ENCODE measurements around the gene IMMP2L.

The IMMP2L gene

DNA sequence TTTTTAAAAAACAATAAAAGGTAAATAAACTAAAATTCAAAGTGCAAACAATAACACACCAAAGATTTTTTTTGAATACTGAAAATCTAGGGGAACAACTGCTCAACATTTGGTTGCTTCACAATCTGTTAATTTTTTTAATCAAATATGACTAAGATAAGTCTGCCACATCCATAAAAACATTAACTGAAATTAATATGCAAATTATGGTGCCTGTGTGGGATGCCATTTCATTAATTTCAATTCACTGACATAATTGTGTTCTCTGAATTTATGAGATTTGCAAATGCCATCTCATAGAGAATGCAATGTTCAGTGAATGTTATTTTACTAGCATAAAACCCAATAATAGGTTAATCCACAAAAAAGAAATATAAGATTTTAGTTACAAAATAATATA lies 237.5 kb downstream of the IMMP2L start:
- TF ChIP-seq, protein P1, sequence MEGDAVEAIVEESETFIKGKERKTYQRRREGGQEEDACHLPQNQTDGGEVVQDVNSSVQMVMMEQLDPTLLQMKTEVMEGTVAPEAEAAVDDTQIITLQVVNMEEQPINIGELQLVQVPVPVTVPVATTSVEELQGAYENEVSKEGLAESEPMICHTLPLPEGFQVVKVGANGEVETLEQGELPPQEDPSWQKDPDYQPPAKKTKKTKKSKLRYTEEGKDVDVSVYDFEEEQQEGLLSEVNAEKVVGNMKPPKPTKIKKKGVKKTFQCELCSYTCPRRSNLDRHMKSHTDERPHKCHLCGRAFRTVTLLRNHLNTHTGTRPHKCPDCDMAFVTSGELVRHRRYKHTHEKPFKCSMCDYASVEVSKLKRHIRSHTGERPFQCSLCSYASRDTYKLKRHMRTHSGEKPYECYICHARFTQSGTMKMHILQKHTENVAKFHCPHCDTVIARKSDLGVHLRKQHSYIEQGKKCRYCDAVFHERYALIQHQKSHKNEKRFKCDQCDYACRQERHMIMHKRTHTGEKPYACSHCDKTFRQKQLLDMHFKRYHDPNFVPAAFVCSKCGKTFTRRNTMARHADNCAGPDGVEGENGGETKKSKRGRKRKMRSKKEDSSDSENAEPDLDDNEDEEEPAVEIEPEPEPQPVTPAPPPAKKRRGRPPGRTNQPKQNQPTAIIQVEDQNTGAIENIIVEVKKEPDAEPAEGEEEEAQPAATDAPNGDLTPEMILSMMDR (IDR thresholded peaks at IDR 0.05): no peak

DNA sequence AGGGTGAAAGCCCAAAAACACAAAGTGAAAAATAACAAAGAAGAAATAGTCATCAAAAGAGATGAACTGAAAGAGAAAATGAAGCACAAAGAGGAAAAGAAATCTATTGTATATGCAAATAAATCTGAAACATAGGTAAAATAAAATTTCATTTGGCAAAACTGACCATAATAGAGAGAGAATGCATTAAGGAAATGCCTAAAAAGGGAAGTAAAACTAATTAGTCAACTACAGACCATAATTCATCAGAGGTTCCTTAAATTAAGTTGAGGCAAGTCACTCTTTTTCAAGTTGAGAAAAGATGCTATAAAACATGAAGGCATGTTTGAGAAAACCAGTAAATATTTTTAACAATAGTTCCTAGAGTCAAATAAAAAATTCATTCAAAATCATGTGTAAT lies 238.1 kb downstream of the IMMP2L start:
- TF ChIP-seq, protein P1 (IDR thresholded peaks at IDR 0.05): no peak

DNA sequence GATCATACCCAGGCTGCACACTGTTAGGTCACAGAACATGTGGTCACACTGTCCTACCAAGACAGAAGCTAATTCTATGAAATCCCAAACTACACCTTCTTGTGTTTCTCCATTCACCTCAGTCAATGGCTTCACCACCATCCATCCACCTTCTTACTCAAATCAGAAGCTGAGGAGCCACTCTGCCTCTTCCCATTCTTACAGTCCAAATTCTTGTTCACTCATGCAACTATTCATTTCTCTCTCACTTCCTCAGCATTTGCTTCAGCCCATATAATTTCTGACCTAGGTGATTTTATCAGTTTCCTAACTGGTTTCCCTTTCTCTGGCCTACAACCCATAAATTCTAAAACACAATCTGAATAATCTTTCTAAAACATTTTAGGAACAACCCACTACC lies 242.2 kb downstream of the IMMP2L start:
- TF ChIP-seq, protein P1 (IDR thresholded peaks at IDR 0.05): no peak

DNA sequence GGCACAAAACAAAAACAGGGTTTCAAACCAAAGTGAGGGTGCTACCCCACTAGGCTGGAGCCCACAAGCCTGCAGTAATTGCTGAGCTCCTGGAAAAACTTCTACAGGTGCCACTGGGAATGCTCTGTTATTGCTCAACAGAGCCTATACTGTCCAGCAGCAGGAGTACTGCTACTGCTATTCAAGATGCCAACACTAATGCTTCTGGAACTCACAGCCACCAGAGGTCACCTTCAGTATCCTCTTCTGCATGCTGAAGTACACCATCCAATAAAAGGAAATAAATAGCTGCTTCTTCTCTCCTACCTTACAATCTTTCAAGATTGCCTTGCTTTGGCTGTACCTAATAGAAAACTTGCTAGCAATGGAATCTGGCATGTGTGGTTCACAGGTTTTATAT lies 249.3 kb downstream of the IMMP2L start:
- TF ChIP-seq, protein P1 (IDR thresholded peaks at IDR 0.05): no peak

DNA sequence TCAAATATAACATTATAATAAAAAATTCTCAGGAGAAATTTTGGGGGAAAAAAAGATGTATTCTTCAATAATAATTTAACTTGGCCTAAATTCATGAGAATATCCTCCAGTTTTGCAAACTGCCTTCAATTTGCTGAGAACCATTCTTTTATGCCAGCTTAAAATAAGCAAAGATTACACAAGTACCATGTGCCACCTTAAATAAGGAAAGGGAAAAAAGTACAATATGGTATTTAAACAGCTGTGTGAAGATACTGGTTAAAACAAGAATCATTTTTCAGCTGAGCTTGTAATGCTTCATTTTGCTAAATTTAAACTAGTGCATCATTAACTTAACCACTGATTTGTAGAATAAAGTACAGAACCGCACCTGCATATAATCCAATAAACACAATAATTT lies 253.6 kb downstream of the IMMP2L start:
- TF ChIP-seq, protein P1 (IDR thresholded peaks at IDR 0.05): no peak

DNA sequence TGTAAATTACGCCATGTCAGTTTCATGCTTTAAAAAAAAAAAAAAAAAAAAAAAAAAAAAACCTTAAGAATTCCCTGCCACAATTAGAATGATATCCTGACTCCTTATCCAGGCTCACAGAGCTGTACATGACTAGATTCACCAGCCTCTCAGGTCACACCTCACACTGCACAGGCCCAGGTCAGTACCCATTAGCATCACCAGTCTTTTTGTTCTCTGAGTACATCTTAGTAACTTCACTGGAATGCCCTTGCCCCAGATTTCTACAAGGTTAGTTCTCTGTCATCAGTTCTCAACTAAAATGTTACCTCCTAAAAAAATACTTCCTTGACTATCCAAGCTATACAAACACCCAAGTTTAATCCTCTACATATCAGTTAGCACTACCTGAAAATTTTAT lies 260.4 kb downstream of the IMMP2L start:
- TF ChIP-seq, protein P1 (IDR thresholded peaks at IDR 0.05): no peak

DNA sequence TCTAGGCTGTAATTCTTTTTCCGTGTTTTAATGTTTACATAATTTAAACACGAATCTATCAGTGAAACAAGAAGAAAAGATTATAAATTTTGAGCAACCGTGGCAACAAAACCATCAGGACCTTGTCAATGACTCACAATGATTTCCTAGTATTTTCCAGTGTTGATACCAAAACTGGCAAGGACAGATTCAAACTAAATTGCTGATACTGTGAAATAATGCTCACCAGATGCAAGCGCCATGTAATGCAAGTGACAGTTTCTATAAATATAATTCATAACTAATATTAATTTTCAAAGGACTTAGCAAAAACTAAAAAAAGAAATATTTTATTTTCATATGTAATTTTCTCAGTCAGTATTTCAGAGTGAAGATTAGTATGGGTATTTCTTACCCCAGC lies 267.8 kb downstream of the IMMP2L start:
- TF ChIP-seq, protein P1 (IDR thresholded peaks at IDR 0.05): no peak

DNA sequence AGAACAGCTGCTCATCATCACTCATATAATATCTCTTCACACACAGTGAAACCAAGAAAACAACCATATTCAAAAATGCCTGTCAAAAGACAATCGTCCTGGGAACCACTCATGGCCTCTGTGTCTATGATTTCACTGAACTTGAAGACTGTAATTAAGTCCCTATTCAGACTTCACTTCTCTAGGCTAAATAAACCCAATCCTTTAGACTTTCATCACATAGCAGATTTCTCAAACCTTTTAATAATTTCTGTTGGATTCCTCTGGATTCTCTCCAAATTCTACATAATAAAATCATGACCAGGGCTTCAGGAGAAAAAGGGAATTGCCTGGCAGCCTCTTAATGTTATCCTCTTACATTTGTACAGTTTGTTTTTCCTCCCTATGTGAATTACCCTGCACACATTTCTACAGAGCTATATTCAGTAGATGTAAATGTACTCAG lies 270.2 kb downstream of the IMMP2L start:
- TF ChIP-seq, protein P1 (IDR thresholded peaks at IDR 0.05): no peak
